LNCAP (cell line): ENCODE data around the gene PAX8.

ENCODE experiments used
- CTCF ChIP-seq: fragments of 450-650 bp; IDR thresholded peaks from 2 replicates; pipeline ENCODE4 v1.5.1; 2017; ENCODE audit warnings: mild to moderate bottlenecking

Gene PAX8

GRCh38 chr2:113275556-113276215 is 3.0 kb downstream of the PAX8 start:
- no peak for TF ChIP-seq CTCF

GRCh38 chr2:113274432-113274831 is 4.3 kb downstream of the PAX8 start:
- TF ChIP-seq CTCF: no peak

- no peak for TF ChIP-seq CTCF
These were observed 4.7 kb downstream of the PAX8 start for GRCh38 chr2:113273981-113274380.

- TF ChIP-seq CTCF: no peak
These were observed 5.6 kb downstream of the PAX8 start for GRCh38 chr2:113273027-113273551.

GRCh38 chr2:113272477-113272876 is 6.2 kb downstream of the PAX8 start:
- no peak for TF ChIP-seq CTCF

GRCh38 chr2:113268621-113269360 is 9.9 kb downstream of the PAX8 start:
- no peak for TF ChIP-seq CTCF

GRCh38 chr2:113266431-113266830 is 12.3 kb downstream of the PAX8 start:
- no peak for TF ChIP-seq CTCF
